HG03571 (cell line): ENCODE data around the gene ING5.

Source experiments
- ATAC-seq: cut with Tn5 transposase; IDR thresholded peaks from one replicate; pipeline ENCODE4 v1.9.1; 2021; ENCODE audit not compliant: unreplicated experiment

Gene ING5

GRCh38 chr2:241775223-241776177, 73.7 kb downstream of the ING5 start:
- ATAC-seq, result no peak

DNA sequence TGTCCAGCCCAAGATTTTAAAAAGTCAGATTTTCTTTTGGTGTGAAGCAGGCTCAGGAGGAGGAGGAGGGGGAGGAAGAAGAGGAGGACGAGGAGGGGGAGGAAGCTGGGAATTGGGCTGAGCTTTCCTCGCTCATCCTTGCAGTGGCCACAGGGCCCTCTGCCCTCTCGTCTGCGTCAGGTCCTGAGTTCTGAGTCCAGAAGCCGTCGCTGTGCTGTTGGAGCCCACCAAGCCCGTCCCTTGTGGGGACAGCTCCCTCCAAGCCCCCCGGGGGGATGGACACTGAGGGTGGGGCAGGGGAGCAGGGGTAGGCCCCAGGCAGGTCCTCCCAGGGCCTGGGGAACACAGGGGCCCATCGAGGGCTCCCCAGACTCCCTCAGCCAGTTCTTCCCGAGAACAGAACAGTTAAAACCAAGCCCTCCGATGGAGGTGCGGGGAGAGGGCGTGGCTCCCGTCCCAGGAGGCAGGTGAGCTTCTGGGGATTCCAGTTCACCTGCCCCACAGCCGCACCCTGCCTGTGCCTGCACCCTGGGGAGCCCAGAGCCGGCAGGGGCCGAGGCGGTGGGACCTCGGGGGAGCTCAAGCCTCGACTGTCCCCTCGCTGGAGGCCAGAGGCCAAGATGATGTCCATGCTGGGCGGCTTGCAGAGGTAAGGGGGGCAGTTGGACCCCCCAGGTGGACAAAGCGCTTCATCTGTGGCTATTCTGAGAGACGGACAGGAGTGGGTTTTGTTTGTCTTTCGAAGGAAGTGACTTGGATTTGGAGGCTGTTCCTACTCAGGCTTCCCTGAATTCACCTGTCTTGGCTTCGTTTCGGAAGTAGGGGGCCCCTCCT, 74.7 kb downstream of the ING5 start, which contains the start of gene GAL3ST2:
GAL3ST2 (plus strand) TSS at position 487 of the 834 bp plus-strand sequence; CDS start at position 621, 134 bp downstream.
- ATAC-seq, result no peak

DNA sequence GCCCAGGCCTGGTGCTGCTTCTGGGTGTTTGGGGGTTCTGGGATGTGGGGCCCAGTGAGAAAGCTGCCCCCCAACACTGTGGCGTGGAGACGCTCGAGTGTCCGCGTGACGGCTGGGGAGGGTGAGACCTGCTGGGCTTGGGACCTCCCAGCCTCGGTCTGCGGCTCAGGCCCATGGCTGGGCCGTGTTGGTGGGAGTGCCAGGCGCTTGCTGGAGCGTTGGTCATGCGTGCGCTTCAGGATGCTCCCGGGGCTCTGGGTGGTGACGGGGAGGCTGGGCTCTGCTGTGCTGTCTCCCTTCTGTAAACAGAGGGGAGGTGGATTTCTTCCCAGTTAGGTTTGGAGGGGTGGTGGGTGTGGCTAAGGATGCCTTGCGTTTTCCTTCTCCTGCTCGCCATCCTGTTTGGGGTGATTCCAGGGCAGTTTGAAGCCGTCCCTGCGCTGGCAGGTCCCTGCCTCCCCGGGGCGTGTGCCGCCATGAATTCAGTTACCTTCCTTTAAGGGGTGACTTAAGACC, 75.4 kb downstream of the ING5 start:
- ATAC-seq, result no peak

GRCh38 chr2:241777686-241778627, 76.1 kb downstream of the ING5 start:
- no peak for ATAC-seq
